Tibial nerve (tissue), 4 donors: ENCODE measurements around the gene WDR49. TPM values are rescaled to one million over a fixed set of nuclear protein-coding genes. Genes with fewer than 3 reads are reported as not detected.

Experiments used
- DNase-seq, 2 donors: peaks; one replicate each; pipeline ENCODE4 v3.0.0-alpha.2; 2019; ENCODE audit warnings: low spot score in 2 of 2
- H3K27ac ChIP-seq, 4 donors: fragments of 200-600 bp; sonication (generic) in 3 of 4; one replicate each; pipeline ENCODE4 v1.5.1; 2017 to 2019; ENCODE audit warnings: mild to moderate bottlenecking in 1 of 4
- H3K27me3 ChIP-seq, 2 donors: fragments of 200-600 bp; sonication (generic) in 1 of 2; one replicate each; pipeline versions ENCODE4 v1.5.1 to v1.6.0; 2017 to 2019
- H3K36me3 ChIP-seq, 3 donors: fragments of 200-600 bp; sonication (generic); one replicate each; pipeline ENCODE4 v1.5.1; 2018 to 2019
- H3K4me1 ChIP-seq, 4 donors: fragments of 200-600 bp; sonication (generic) in 3 of 4; one replicate each; pipeline ENCODE4 v1.5.1; 2017 to 2019
- H3K4me3 ChIP-seq, 4 donors: fragments of 200-600 bp; sonication (generic) in 3 of 4; one replicate each; pipeline ENCODE4 v1.5.1; 2017 to 2019; ENCODE audit warnings: mild to moderate bottlenecking in 1 of 4, moderate library complexity in 1 of 4
- H3K9me3 ChIP-seq, 4 donors: fragments of 200-600 bp; sonication (generic) in 3 of 4; one replicate each; pipeline ENCODE4 v1.5.1; 2017 to 2019
- EP300 ChIP-seq, 2 donors: sonication (generic); formaldehyde crosslinking; IDR thresholded peaks; one replicate each; pipeline ENCODE4 v1.6.1; 2017; ENCODE audit warnings: antibody characterized with exemption in 2 of 2, mild to moderate bottlenecking in 1 of 2
- POLR2A ChIP-seq, 2 donors: fragments of 450-650 bp; IDR thresholded peaks; one replicate each; pipeline ENCODE4 v1.6.1; 2017; ENCODE audit warnings: antibody characterized with exemption in 2 of 2, mild to moderate bottlenecking in 2 of 2, moderate library complexity in 2 of 2
- WGBS, 2 donors: methylation state at CpG; one replicate each; pipeline ENCODE4 v1.1.5; 2018; 5-methylcytosine and 5-hydroxymethylcytosine counted together
- total RNA-seq, 4 donors: library from RNA; depleted of rRNA; stranded (reverse); fragments of >200 nt; gene quantifications; one replicate each; pipeline ENCODE4 v1.1.0, GENCODE V29; 2016
- TF ChIP-seq, protein P1 (sequence below), 5 experiments: fragments of 200-600 bp in 3 of 5; fragments of 450-650 bp in 2 of 5; sonication (generic) in 3 of 5; IDR thresholded peaks; one replicate each; pipeline ENCODE4 v1.5.1; 2016 to 2019; ENCODE audit warnings: antibody characterized with exemption in 5 of 5, mild to moderate bottlenecking in 3 of 5, moderate library complexity in 2 of 5

WDR49 gene
- total RNA-seq, 4 donors from 2014 or later, result 0.44 to 2.9 (median 1.3) TPM; not detected in 1

DNA sequence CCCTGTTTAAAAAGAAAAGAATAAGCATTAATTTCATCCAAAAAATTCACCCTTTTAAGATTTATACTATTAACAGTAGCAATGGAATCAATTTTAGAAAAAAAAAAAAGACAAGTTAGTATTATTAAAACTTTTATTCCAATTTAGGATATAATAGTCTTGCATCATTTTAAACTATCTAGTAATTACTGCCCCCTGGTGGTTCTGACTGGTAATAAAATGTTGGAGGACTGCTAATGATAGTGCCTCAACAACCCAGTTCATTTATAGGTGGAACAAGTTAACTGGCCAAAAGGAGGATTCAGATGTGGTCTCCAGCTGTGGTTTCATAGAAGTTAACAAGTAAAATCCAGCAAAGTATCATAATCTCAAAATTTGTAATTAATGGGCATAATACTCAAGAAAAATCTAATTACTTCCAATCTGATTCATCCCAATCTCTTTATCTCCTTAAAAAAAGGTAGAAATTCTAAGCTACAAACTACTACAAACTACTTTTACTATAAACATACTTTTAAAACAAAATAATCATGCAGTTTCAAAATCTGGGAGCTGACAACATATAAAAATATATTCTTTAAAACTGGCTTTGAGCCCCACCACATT lies 30.7 kb upstream of the WDR49 start:
- H3K4me1 ChIP-seq, result no peaks in the 10 kb centered on the region
- no peaks in the 10 kb centered on the region for H3K27me3 ChIP-seq
- no peak overlapping the region for H3K27ac ChIP-seq
- TF ChIP-seq, protein P1, sequence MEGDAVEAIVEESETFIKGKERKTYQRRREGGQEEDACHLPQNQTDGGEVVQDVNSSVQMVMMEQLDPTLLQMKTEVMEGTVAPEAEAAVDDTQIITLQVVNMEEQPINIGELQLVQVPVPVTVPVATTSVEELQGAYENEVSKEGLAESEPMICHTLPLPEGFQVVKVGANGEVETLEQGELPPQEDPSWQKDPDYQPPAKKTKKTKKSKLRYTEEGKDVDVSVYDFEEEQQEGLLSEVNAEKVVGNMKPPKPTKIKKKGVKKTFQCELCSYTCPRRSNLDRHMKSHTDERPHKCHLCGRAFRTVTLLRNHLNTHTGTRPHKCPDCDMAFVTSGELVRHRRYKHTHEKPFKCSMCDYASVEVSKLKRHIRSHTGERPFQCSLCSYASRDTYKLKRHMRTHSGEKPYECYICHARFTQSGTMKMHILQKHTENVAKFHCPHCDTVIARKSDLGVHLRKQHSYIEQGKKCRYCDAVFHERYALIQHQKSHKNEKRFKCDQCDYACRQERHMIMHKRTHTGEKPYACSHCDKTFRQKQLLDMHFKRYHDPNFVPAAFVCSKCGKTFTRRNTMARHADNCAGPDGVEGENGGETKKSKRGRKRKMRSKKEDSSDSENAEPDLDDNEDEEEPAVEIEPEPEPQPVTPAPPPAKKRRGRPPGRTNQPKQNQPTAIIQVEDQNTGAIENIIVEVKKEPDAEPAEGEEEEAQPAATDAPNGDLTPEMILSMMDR (IDR thresholded peaks at IDR 0.05), result peak; percentile 48 to 83 (median 52)
- TF ChIP-seq POLR2A (IDR thresholded peaks at IDR 0.05), result no peak
- no peaks in the 10 kb centered on the region for H3K9me3 ChIP-seq
- peaks cover 0 to 38% (median 0%) of the 10 kb centered on the region in 3 donors for H3K36me3 ChIP-seq
- H3K4me3 ChIP-seq, result no peak overlapping the region
- peak in 1 of 2 donors; percentile 91 for DNase-seq

DNA sequence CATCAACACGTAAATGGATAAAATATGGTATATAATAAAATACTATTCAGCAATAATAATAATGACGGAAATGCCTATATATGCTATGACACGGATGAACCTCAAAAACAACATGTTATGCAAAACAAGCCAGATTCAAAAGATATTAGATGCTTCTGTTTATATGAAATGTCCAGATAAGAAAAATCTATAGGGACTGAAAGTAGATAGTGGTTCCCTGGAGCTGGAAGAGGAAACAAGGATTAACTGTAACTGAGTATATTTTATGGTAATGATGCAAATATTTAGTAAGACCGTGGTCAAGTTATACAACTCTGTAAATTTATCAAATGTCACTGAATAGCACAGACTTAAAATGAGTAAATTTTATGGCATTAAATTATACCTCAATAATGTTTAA lies 25.8 kb upstream of the WDR49 start:
- TF ChIP-seq EP300 (IDR thresholded peaks at IDR 0.05), result no peak
- TF ChIP-seq, protein P1 (IDR thresholded peaks at IDR 0.05), result no peak
- TF ChIP-seq POLR2A (IDR thresholded peaks at IDR 0.05), result no peak
- no peak overlapping the region for H3K27ac ChIP-seq
- H3K4me1 ChIP-seq, result no peaks in the 10 kb centered on the region
- peaks cover 0 to 25% (median 12%) of the 10 kb centered on the region in 4 donors for H3K9me3 ChIP-seq
- H3K4me3 ChIP-seq, result no peak overlapping the region
- peaks cover 0 to 63% (median 0%) of the 10 kb centered on the region in 3 donors for H3K36me3 ChIP-seq
- 89 to 95% methylated on average over 4 of the region's 4 CpGs for WGBS, 2 donors
- DNase-seq, result no peak
- no peaks in the 10 kb centered on the region for H3K27me3 ChIP-seq

DNA sequence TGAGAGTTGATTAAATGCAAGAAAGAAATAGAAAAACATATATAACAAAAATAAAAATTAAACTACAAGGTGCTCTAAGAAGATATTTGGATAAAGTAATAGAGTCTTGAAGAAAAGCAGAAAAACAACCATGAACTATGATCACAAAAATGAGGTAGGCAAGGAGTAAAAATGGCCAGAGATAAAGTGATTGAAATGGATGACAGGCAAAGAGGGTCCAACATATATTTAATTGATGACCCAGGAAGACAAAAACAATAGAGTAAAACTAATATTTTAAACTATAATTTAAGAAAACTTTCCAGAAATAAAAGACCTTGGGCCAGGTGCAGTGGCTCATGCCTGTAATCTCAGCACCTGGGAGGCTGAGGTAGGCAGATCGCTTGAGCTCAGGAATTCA lies 22.1 kb upstream of the WDR49 start:
- H3K9me3 ChIP-seq, result peaks cover 0 to 32% (median 12%) of the 10 kb centered on the region in 4 donors
- DNase-seq, result no peak
- WGBS, 2 donors, result 96 to 100% methylated on average over 1 of the region's 1 CpG
- no peaks in the 10 kb centered on the region for H3K4me1 ChIP-seq
- H3K4me3 ChIP-seq, result no peak overlapping the region
- H3K27me3 ChIP-seq, result no peaks in the 10 kb centered on the region
- H3K36me3 ChIP-seq, result peaks cover 0 to 73% (median 0%) of the 10 kb centered on the region in 3 donors
- H3K27ac ChIP-seq, result no peak overlapping the region
- TF ChIP-seq EP300 (IDR thresholded peaks at IDR 0.05), result no peak
- no peak for TF ChIP-seq POLR2A (IDR thresholded peaks at IDR 0.05)
- TF ChIP-seq, protein P1 (IDR thresholded peaks at IDR 0.05), result no peak

DNA sequence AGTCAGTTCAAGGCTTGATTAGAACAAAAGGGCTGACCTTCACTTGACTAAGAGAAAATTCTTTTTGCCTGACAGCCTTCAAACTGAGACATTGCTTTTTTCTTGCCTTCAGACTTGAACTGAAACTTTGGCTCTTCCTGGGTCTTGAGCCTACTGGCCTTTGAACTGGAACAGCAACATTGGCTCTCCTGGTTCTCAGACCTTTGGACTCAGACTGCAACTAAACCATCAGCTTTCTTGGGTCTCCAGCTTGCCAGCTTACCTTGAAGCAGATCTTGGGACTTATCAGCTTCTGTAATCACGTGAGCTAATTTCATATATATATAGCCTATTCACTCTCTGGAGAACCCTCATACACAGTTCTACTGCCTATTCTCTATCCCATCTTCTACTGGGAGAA lies 19.5 kb upstream of the WDR49 start:
- 94 to 100% methylated on average over 1 of the region's 1 CpG for WGBS, 2 donors
- TF ChIP-seq POLR2A (IDR thresholded peaks at IDR 0.05), result no peak
- TF ChIP-seq EP300 (IDR thresholded peaks at IDR 0.05), result no peak
- TF ChIP-seq, protein P1 (IDR thresholded peaks at IDR 0.05), result no peak
- no peaks in the 10 kb centered on the region for H3K4me1 ChIP-seq

DNA sequence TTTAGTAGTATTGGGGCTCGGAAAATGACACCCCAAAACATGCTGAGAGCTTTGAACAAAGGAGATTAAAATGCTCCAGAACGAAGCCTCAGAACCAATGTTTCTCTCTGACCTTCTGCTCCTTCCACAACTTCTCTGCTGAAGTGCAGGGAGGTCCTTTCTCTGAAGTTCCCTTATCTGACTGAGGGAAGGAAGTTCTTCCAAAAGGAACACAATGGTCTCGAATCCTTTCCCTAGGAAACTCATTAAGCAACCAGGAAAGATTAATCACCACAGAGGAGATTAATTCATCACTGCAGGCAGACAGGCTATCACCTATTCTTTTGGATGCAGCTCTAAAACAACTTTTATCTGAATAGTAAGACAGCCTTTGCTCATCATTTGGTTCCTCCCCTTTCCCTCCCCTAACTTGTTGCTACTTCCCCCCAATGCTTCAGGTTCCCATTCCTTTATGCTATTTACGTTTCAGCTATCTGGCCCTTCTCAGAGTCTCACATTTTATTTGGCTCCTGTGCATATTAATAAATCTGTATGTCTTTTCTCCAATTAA lies 18.2 kb upstream of the WDR49 start:
- Histone ChIP-seq H3K36me3 (peaks cover 0 to 60% (median 0%) of the 10 kb centered on the region in 3 donors), H3K4me3 (no peak overlapping the region), H3K27me3 (no peaks in the 10 kb centered on the region), H3K9me3 (peaks cover 0 to 31% (median 12%) of the 10 kb centered on the region in 4 donors), H3K4me1 (no peaks in the 10 kb centered on the region), H3K27ac (no peak overlapping the region)
- DNase-seq, result no peak
- TF ChIP-seq EP300 (IDR thresholded peaks at IDR 0.05) (peak in 1 of 2 donors; percentile 17), POLR2A (IDR thresholded peaks at IDR 0.05) (no peak)
- TF ChIP-seq, protein P1 (IDR thresholded peaks at IDR 0.05), result no peak
- 83 to 89% methylated on average over 4 of the region's 4 CpGs for WGBS, 2 donors

More for the DNA sequence above, 19.5 kb upstream of the WDR49 start:
- Histone ChIP-seq H3K27me3 (no peaks in the 10 kb centered on the region), H3K9me3 (peaks cover 0 to 32% (median 12%) of the 10 kb centered on the region in 4 donors), H3K4me3 (no peak overlapping the region), H3K36me3 (peaks cover 0 to 66% (median 0%) of the 10 kb centered on the region in 3 donors), H3K27ac (no peak overlapping the region)
- no peak for DNase-seq
